Fibroblast of gingiva (primary cell): ENCODE results near the gene REEP1.
"Not testable (repeated sequence)": the region's sequence is repeated elsewhere in the genome, so short reads cannot be mapped to it uniquely, and the experiment has no call there.

ENCODE experiments used
- DNase-seq: peaks from one replicate; pipeline ENCODE4 v3.0.0-alpha.2; 2011; ENCODE audit warnings: low read depth

The REEP1 gene

GRCh38 chr2:86243950-86244733 is 93.3 kb downstream of the REEP1 start:
- DNase-seq = no peak

GRCh38 chr2:86243272-86243671 is 94.2 kb downstream of the REEP1 start:
- no peak for DNase-seq

GRCh38 chr2:86241611-86242010 is 95.8 kb downstream of the REEP1 start:
- DNase-seq = no peak

- DNase-seq = no peak
These were observed 97.2 kb downstream of the REEP1 start for GRCh38 chr2:86240251-86240650.

DNA sequence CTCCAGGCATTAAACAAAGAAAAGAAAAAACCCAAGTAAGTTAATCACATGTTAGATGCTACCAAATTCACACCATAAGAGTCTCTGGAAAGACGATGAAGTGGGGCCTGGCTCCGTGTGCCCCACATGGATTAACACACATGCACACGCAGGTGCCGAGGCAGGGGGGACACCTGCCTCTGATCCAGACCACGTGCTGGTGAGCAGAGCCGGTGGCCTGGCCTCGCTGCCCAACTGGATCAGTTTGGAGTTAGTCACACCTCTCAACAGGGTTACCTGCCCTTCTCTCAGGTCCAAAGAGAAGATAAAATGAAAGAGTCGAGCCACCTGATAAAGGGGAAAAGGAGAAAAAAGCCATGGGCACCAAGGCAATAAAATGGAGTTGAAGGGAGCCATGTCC is 97.7 kb downstream of the REEP1 start:
- no peak for DNase-seq

DNA sequence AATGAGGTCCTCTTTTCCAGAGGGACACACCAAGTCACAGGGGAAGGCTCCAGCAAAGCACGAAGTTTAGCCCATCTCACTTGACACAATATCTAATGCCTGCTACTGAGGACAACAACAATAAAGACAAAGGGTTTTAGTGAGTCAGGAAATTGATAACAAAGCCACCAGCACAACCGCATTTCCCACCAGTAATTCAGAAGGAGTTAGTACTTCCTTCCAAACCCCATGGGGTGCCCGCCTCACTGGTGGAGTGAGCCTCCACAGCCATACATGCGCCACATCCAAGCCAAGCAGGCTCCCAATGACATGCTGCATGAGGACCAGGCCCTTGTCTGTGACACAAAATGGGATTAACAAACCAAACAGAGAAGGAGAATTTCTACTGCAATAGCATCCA is 98.1 kb downstream of the REEP1 start:
- DNase-seq = no peak

GRCh38 chr2:86238354-86238753 is 99.1 kb downstream of the REEP1 start:
- DNase-seq = no peak

DNA sequence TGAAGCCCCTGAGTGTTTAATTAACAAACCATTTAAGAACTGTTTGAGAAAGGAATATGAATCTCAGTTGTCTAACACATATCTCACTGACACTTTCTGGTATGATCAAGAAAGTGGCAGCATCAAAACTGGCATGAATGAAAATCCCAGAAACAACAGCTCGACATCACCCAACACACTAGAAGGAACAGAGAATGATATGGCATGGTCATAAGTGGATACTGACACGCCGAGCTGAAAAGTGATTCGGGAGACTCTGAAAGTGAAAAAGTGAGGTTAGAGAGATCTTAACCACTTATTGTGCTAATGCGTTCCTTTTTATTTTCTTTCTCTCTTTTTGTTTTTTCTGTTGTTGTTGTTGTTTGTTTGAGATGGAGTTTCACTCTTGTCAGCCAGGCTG is 100.3 kb downstream of the REEP1 start:
- DNase-seq = no peak

DNA sequence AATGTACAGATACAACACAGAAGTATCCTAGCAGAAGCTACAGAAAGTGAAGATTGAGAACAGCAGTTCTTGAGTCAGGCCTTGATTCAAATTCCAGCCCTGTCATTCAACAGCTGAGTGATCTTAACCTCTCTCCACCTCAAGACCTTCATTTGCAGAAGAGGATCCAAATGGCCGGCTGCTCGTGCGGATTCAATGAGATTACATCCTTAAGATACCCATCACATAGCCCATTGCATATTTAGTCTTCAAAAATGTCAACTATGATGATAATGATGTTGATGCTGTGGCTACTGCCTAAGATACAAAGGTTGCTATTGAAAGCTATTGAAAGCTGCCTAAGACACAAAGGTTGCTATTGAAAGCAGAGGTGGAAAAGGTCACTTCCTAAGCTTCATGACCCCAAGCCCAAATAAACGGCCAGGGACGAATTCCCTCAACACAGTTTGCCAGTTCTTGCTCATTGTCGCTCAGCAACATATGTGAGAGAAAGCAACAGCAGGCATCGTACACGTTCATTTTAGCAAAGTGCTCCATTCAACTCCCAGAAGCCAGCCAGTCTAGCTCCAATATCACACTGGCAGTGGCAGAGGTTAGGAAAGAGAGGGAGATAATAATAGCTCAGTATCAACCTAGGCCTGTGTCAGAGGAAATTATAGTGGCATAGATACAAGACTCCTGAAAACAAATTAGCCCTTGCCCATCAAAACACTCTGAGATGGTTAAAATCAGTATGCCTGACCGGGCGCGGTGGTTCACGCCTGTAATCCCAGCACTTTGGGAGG is 102.0 kb downstream of the REEP1 start:
- DNase-seq = no peak

- DNase-seq = no peak
These were observed 102.8 kb downstream of the REEP1 start for GRCh38 chr2:86234563-86235131.

- no peak for DNase-seq
These were observed 104.0 kb downstream of the REEP1 start for GRCh38 chr2:86233436-86233835.

- no peak for DNase-seq
These were observed 104.5 kb downstream of the REEP1 start for GRCh38 chr2:86232910-86233309.

- no peak for DNase-seq
These were observed 105.0 kb downstream of the REEP1 start for GRCh38 chr2:86232373-86232784.

DNA sequence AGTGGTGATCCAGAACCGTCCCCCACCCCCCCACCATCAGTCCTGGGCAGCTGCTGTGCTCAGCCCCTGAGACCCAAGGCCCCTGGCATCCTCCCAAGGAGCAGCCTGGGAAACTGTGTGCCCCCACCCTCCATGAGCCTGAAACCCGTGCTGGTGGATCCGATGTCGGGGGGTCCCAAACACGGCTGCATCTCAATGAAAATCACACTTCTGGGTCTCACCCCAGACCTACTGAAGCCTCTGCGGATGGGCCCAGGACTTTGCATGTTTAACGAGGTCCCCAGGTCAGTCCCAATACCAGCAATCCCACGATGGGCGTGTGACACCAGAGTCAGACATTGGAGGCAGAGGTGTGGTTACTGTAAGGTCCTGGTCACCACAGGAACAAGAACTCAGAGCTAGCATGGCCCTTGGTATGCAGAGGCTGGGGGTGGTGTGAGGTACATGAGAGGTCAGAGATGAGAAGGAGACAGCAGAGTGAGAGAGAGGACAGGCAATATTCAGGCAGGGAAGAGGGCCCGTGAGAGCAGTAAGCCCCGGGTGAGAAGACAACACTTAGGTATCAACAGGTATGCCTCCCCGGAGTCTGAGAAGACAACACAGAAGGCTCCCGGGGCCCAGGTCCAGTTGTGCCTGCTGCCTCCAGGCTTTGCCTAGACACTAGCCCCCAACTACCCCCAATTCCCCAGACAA is 105.6 kb downstream of the REEP1 start:
- DNase-seq = no peak

DNA sequence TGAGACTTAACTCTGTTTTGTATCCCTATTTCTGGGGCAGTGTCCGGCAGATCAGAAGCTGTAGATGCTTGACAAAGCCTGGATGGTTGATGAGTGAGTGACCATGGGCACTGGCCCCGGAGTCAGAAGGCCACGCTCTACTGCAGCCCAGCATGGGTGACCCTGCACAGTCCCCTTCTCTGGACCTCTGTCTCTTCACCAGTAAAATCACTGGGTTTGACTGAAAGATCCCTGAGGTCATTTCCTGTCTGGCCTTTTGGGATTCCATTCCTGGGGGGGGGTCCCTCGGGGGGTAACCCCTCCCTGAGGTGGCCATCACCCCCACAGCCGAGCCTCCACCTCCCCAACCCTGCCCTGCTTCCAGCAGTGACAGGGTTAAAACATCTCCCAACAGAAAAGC is 106.5 kb downstream of the REEP1 start:
- no peak for DNase-seq

GRCh38 chr2:86229221-86229620 is 108.2 kb downstream of the REEP1 start:
- DNase-seq = no peak

- not testable (repeated sequence) for DNase-seq
These were observed 108.9 kb downstream of the REEP1 start for GRCh38 chr2:86228574-86228973.

GRCh38 chr2:86227685-86228084 is 109.7 kb downstream of the REEP1 start:
- DNase-seq = no peak

DNA sequence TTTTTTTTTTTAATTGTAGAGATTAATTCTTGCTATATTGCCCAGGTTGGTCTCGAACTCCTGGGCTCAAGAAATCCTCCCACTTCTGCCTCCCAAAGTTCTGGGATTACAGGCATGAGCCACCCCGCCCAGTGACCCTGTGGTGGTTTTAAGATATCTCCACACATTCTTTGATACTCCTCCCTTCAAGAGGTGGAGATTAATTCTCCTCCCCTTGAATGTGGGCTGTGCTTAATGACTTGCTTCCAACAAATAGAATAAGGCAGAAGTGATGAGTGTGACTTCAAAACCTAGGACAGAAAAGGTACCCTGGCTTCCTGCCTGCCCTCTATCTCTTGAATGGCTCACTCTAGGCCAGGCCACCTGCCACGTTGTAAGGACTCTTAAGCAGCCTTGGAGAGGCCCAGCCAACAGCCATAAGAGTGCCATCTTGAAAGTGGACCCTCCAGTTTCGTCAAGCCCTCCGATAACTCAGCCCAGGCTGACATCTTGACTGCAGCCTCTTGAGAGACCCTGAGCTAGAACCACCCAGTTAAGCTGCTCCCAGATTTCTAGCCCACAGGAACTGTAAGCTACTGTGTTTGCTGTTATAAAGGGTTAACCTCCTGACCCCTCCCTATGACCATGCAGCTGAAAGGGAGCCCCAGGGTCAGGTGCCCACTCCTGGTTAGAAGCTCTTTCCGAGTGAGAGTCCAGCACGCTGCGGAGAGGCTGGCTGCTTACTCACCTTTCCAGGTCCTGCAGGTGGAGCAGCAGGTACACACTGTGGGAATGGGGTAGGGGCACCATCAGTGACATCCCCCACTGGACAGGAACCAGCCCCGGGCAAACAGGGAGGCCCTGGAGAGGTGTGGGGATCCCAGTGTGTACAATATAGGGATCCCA is 110.5 kb downstream of the REEP1 start:
- DNase-seq = no peak

DNA sequence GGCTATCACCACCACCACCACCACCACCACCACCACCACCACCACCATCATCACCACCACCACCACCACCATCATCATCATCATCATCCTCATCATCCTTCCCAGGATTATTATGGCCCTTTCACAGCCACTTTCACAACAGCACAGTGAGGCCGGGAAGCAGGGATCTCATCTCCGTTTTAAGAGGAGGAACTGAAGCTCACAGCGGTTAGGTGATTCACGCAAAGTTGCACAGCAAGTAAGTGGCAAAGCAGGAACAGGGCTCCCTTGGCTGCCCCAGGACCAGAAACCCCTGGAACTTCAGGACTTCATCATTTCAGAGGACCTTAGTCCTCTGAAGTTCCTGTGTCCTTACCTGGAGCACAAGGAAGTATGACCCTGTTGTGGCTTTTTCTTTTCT is 111.4 kb downstream of the REEP1 start:
- no peak for DNase-seq

DNA sequence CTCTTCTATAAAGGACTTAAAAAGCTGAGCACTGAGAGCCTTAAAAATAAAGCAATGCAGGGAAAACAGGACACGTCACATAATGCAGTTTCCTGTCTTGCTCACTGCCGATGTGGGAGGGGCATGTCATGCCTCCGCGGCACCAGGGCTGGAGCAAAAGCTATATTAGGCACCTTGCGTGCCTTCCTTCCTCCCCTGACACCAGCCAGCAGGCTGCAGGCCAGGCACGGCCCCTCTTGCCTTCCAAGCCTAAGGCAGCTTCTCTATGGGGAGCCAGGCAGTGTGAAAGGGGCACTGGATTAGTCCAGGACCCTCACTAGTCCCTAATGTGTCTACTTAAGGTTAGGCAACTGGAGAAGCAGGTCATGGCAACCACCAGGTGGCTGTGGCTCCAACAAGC is 111.8 kb downstream of the REEP1 start:
- no peak for DNase-seq
